Ascending aorta (tissue), 2 donors: ENCODE measurements around the gene CAPRIN2. TPM values are rescaled to one million over a fixed set of nuclear protein-coding genes. Genes with fewer than 3 reads are reported as not detected.

Experiments used
- DNase-seq, 2 donors: peaks; one replicate each; pipeline ENCODE4 v3.0.0-alpha.2; 2019; ENCODE audit warnings: low spot score in 2 of 2
- H3K27ac ChIP-seq, 2 donors: fragments of 200-600 bp; sonication (generic); one replicate each; pipeline ENCODE4 v1.5.1; 2016 to 2017; ENCODE audit warnings: mild to moderate bottlenecking in 1 of 2
- H3K27me3 ChIP-seq: fragments of 200-600 bp; sonication (generic); one replicate; pipeline ENCODE4 v1.5.1; 2017
- H3K36me3 ChIP-seq, 2 donors: fragments of 200-600 bp; sonication (generic); one replicate each; pipeline ENCODE4 v1.5.1; 2016
- H3K4me1 ChIP-seq, 2 donors: fragments of 200-600 bp; sonication (generic); one replicate each; pipeline ENCODE4 v1.5.1; 2016 to 2017; ENCODE audit warnings: mild to moderate bottlenecking in 1 of 2
- H3K4me3 ChIP-seq, 2 donors: fragments of 200-600 bp; sonication (generic); one replicate each; pipeline ENCODE4 v1.5.1; 2016 to 2017; ENCODE audit warnings: mild to moderate bottlenecking in 1 of 2
- H3K9me3 ChIP-seq, 2 donors: fragments of 200-600 bp; sonication (generic); one replicate each; pipeline ENCODE4 v1.5.1; 2016
- CTCF ChIP-seq, 3 experiments: fragments of 200-600 bp in 2 of 3; fragments of 450-650 bp in 1 of 3; sonication (generic) in 2 of 3; IDR thresholded peaks; one replicate each; pipeline ENCODE4 v1.5.1; 2016 to 2019; ENCODE audit warnings: antibody characterized with exemption in 3 of 3, mild to moderate bottlenecking in 1 of 3, moderate library complexity in 1 of 3
- intact Hi-C: fragments of 100-400 bp; cut with DNase I; formaldehyde crosslinking; loops from one replicate; pipeline ENCODE4 v1.15.1; 2023
- total RNA-seq: library from RNA; depleted of rRNA; stranded (reverse); fragments of >200 nt; gene quantifications from one replicate; pipeline ENCODE4 v1.1.0, GENCODE V29; 2016

CAPRIN2 gene
- total RNA-seq: 20.6 TPM

GRCh38 chr12:30754750-30755394, at the start of gene CAPRIN2:
TSS of gene CAPRIN2 (minus strand) at chr12:30754951. CDS start at chr12:30753520, 1,431 bp downstream.
- H3K4me1 ChIP-seq: peaks cover 0 to 6% of the 10 kb centered on the region in 2 donors
- peak within 1 kb of the TSS; percentile 87 to 100 for H3K4me3 ChIP-seq
- TF ChIP-seq CTCF (IDR thresholded peaks at IDR 0.05): peak; percentile 30 to 49 (median 44)
- intact Hi-C loops: loop anchor here (1.0 to 10.0 kb wide), 6 partner anchors 41 to 1374 kb away; partner anchors contain the start of genes DDX11, ERGIC2, IPO8 and SINHCAF
- H3K27ac ChIP-seq: peak within 1 kb of the TSS; percentile 83 to 84
- H3K27me3 ChIP-seq: no peaks in the 10 kb centered on the region
- peak; percentile 82 to 98 for DNase-seq
- no peaks in the 10 kb centered on the region for H3K9me3 ChIP-seq
- H3K36me3 ChIP-seq: no peaks in the 10 kb centered on the region

GRCh38 chr12:30797689-30798088, 42.9 kb upstream of the CAPRIN2 start:
- no peak for TF ChIP-seq CTCF (IDR thresholded peaks at IDR 0.05)
- H3K4me1 ChIP-seq: peaks cover 5 to 9% of the 10 kb centered on the region in 2 donors
- H3K9me3 ChIP-seq: no peaks in the 10 kb centered on the region
- no peak overlapping the region for H3K27ac ChIP-seq
- no peak for DNase-seq
- no peaks in the 10 kb centered on the region for H3K27me3 ChIP-seq
- no peaks in the 10 kb centered on the region for H3K36me3 ChIP-seq
- intact Hi-C loops: loop anchor here (5.0 kb wide), 1 partner anchor 100 kb away; the partner anchor contains the start of gene IPO8
- no peak overlapping the region for H3K4me3 ChIP-seq

GRCh38 chr12:30796891-30797371, 42.2 kb upstream of the CAPRIN2 start:
- Histone ChIP-seq H3K27ac (peak overlapping the region; percentile 39 to 75), H3K4me3 (peak overlapping the region; percentile 66 to 76), H3K9me3 (no peaks in the 10 kb centered on the region), H3K27me3 (no peaks in the 10 kb centered on the region), H3K4me1 (peaks cover 5 to 9% of the 10 kb centered on the region in 2 donors), H3K36me3 (no peaks in the 10 kb centered on the region)
- DNase-seq: no peak
- intact Hi-C loops: loop anchor here (1.0 to 5.0 kb wide), 2 partner anchors 42 to 100 kb away; partner anchors contain the start of gene IPO8
- no peak for TF ChIP-seq CTCF (IDR thresholded peaks at IDR 0.05)

- DNase-seq: peak in 1 of 2 donors; percentile 68
- peak overlapping the region; percentile 39 to 75 for H3K27ac ChIP-seq
- peak in 1 of 3 experiments; percentile 38 for TF ChIP-seq CTCF (IDR thresholded peaks at IDR 0.05)
These were observed 41.6 kb upstream of the CAPRIN2 start for GRCh38 chr12:30796313-30796780.

GRCh38 chr12:30795410-30796312, 40.9 kb upstream of the CAPRIN2 start:
- H3K36me3 ChIP-seq: no peaks in the 10 kb centered on the region
- H3K9me3 ChIP-seq: no peaks in the 10 kb centered on the region
- peak overlapping the region; percentile 68 to 75 for H3K27ac ChIP-seq
- TF ChIP-seq CTCF (IDR thresholded peaks at IDR 0.05): no peak
- DNase-seq: peak in 1 of 2 donors; percentile 89
- H3K27me3 ChIP-seq: no peaks in the 10 kb centered on the region
- H3K4me3 ChIP-seq: peak overlapping the region; percentile 66 to 76
- intact Hi-C loops: loop anchor here (1.0 to 5.0 kb wide), 2 partner anchors 40 to 98 kb away; partner anchors contain the start of gene IPO8
- peaks cover 5 to 9% of the 10 kb centered on the region in 2 donors for H3K4me1 ChIP-seq

More at GRCh38 chr12:30796313-30796780, 41.6 kb upstream of the CAPRIN2 start:
- intact Hi-C loops: loop anchor here (1.0 to 5.0 kb wide), 2 partner anchors 41 to 99 kb away; partner anchors contain the start of gene IPO8
- Histone ChIP-seq H3K4me3 (peak overlapping the region; percentile 66 to 76), H3K9me3 (no peaks in the 10 kb centered on the region), H3K36me3 (no peaks in the 10 kb centered on the region), H3K27me3 (no peaks in the 10 kb centered on the region), H3K4me1 (peaks cover 5 to 9% of the 10 kb centered on the region in 2 donors)
